ENCODE data around the gene DHRS7. TPM values are rescaled to one million over a fixed set of nuclear protein-coding genes. Genes with fewer than 3 reads are reported as not detected.

DHRS7 gene
- polyA plus RNA-seq, 1 of the 3 experiments (the other 2 are of a cell fraction): 88.7 TPM

DNA sequence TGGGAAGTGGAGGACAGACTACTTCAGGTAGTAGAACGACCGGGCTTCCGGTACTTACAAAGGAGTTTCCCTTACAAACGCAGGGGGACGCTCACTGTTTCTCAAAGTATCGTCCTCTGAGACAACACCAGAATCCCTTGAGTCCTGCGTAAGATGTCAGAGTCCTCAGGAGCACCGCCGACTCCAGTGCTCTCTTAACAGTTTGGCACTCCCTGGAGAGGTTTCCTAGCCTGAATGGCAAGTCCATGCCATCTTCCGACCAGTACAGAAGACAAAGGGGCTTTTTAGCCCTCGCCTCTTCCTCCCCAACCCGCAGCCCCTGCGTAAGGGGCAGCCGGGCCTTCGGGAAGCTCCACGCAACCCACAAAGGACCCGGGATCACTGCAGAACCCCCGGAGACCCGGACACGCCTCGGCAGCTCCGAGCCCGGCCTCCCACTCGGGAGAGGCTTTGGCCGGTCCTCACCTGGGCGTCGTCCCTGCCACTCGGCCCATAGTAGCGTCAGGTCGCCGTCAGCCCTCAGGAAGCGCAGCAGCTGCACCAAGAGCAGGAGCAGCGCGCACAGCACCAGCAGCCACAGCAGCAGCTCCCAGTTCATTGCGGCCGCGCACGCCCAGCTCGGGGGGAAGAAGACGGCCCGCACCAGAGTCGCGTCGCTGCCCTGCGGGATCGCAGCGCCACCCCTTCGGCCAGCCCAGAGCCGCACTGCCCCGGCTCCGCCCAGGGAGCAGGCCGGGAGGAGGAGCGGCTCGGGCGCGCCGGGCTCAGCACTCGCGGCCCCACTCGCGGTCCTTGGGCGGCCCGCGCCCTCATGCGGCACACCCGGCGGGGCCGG is at the start of gene DHRS7 (continued):
- TF ChIP-seq, protein P1, sequence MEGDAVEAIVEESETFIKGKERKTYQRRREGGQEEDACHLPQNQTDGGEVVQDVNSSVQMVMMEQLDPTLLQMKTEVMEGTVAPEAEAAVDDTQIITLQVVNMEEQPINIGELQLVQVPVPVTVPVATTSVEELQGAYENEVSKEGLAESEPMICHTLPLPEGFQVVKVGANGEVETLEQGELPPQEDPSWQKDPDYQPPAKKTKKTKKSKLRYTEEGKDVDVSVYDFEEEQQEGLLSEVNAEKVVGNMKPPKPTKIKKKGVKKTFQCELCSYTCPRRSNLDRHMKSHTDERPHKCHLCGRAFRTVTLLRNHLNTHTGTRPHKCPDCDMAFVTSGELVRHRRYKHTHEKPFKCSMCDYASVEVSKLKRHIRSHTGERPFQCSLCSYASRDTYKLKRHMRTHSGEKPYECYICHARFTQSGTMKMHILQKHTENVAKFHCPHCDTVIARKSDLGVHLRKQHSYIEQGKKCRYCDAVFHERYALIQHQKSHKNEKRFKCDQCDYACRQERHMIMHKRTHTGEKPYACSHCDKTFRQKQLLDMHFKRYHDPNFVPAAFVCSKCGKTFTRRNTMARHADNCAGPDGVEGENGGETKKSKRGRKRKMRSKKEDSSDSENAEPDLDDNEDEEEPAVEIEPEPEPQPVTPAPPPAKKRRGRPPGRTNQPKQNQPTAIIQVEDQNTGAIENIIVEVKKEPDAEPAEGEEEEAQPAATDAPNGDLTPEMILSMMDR (IDR thresholded peaks at IDR 0.05): peak; percentile 28; the same call in 1 of the 2 replicates
- TF ChIP-seq FOSL2 (IDR thresholded peaks at IDR 0.05; ENCODE audit: borderline replicate concordance, low read depth) (no peak), MEF2A (IDR thresholded peaks at IDR 0.05; ENCODE audit: borderline replicate concordance, low read depth) (no peak), EZH2phosphoT487 (IDR thresholded peaks at IDR 0.05; ENCODE audit: borderline replicate concordance, low read depth) (no peak), YY1 (IDR thresholded peaks at IDR 0.05; ENCODE audit: low read depth) (no peak), EP300 (IDR thresholded peaks at IDR 0.05; ENCODE audit: borderline replicate concordance in 1 of 2, low read depth in 1 of 2, low read length in 1 of 2) (no peak)
- TF ChIP-seq, protein P2, sequence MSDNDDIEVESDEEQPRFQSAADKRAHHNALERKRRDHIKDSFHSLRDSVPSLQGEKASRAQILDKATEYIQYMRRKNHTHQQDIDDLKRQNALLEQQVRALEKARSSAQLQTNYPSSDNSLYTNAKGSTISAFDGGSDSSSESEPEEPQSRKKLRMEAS (IDR thresholded peaks at IDR 0.05; ENCODE audit: low read depth): 0 out of 2 replicates have a peak, but pooled peaks have one; percentile 39
- TF ChIP-seq, protein P3, sequence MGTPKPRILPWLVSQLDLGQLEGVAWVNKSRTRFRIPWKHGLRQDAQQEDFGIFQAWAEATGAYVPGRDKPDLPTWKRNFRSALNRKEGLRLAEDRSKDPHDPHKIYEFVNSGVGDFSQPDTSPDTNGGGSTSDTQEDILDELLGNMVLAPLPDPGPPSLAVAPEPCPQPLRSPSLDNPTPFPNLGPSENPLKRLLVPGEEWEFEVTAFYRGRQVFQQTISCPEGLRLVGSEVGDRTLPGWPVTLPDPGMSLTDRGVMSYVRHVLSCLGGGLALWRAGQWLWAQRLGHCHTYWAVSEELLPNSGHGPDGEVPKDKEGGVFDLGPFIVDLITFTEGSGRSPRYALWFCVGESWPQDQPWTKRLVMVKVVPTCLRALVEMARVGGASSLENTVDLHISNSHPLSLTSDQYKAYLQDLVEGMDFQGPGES (IDR thresholded peaks at IDR 0.05; ENCODE audit: low read depth, low read length): no peak

DNA sequence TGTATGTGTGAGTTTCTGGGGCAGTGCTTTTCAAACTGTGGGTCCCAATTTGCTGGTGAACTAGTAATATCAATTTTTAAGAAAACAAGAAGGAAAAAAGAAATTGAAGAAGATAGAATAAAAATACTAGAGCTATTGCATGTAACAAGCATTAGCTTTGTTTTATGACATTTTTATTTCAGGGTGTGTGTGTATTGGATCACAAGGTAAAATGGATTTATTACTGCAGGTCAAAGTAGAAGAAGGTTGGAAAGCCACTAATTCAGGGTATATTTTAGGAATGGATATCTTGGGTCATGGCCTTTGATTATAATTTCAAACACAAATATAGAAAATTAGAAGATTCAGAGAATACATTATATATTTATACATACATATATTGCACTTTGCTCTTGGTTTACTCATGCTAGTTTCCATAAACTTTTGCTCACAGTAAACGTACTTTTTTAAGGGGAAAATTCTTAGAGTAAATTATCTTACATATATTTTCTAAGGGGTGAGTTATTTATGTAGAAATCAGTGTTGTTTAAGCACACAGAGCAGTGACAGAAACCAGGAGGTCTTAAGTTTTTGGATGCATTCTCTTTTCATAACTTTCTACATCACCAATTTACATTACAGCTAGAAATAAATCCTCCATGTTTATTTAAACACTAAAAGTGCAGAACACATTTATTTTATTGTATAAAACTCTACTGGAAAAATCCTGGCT is 49.4 kb upstream of the DHRS7 start:
- H3K9ac ChIP-seq: no peak overlapping the region
- no peaks in the 10 kb centered on the region for H3F3A ChIP-seq (replicated peaks; ENCODE audit: insufficient read depth)
- no peaks in the 10 kb centered on the region for H3K27me3 ChIP-seq (ENCODE audit: insufficient read depth)
- no peak overlapping the region for H3K4me3 ChIP-seq (ENCODE audit: low read depth in 2 of 2, low read length in 1 of 2)
- H3K4me2 ChIP-seq: no peak overlapping the region
- peaks cover 0 to 2% of the 10 kb centered on the region in 2 experiments; a peak in 1 of 4 replicates for H3K4me1 ChIP-seq (ENCODE audit: control insufficient read depth in 1 of 2, insufficient read depth in 2 of 2, low read depth in 1 of 2, low read length in 1 of 2)
- H3K9me2 ChIP-seq: no peaks in the 10 kb centered on the region
- H3K36me3 ChIP-seq (replicated peaks in 1 of 2; ENCODE audit: control insufficient read depth in 1 of 2, insufficient read depth in 2 of 2, low read length in 1 of 2): no peaks in the 10 kb centered on the region
- no peak for TF ChIP-seq FOXJ3 (CRISPR knock-in tag; IDR thresholded peaks at IDR 0.05)
- no peak for TF ChIP-seq TEAD4 (IDR thresholded peaks at IDR 0.05; ENCODE audit: borderline replicate concordance, insufficient read depth)
- TF ChIP-seq EP300 (IDR thresholded peaks at IDR 0.05; ENCODE audit: borderline replicate concordance in 1 of 2, low read depth in 1 of 2, low read length in 1 of 2): no peak
- no peak for TF ChIP-seq NFIC (IDR thresholded peaks at IDR 0.05; ENCODE audit: borderline replicate concordance)
- TF ChIP-seq, protein P4, sequence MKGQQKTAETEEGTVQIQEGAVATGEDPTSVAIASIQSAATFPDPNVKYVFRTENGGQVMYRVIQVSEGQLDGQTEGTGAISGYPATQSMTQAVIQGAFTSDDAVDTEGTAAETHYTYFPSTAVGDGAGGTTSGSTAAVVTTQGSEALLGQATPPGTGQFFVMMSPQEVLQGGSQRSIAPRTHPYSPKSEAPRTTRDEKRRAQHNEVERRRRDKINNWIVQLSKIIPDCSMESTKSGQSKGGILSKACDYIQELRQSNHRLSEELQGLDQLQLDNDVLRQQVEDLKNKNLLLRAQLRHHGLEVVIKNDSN (IDR thresholded peaks at IDR 0.05; ENCODE audit: borderline replicate concordance, low read depth): no peak
- TF ChIP-seq, protein P3 (IDR thresholded peaks at IDR 0.05; ENCODE audit: low read depth, low read length): no peak
- no peak for TF ChIP-seq NRF1 (IDR thresholded peaks at IDR 0.05; ENCODE audit: low read depth, low read length)
- CTCF ChIA-PET: interaction anchor here (1.8 kb wide), 1 partner anchor 27 kb away, joined by 6 read pairs; no protein-coding TSS in a partner anchor
- H2AFZ ChIP-seq (ENCODE audit: low read depth): no peak overlapping the region
- POLR2A ChIA-PET: interaction anchor here (0.9 kb wide), 1 partner anchor 34 kb away, joined by 3 read pairs; the partner anchor contains the start of gene PPM1A
- no peaks in the 10 kb centered on the region for H4K20me1 ChIP-seq (ENCODE audit: insufficient read depth)
- H3K79me2 ChIP-seq (ENCODE audit: insufficient read depth): no peaks in the 10 kb centered on the region
- H3K9me3 ChIP-seq: no peaks in the 10 kb centered on the region
- WGBS (ENCODE audit: low lambda C conversion rate): 5% methylated on average over 1 of the region's 1 CpG
- no peak for DNase-seq
- no peak overlapping the region; a peak in 1 of 4 replicates for H3K27ac ChIP-seq (ENCODE audit: low read depth in 2 of 2, low read length in 1 of 2)

Data from SK-N-SH (cell line).